ENCODE results near the gene RNASE2.
A peak's percentile ranks its signal among the peaks of the same experiment; 100 is the strongest.
"Not testable (repeated sequence)": the region's sequence is repeated elsewhere in the genome, so short reads cannot be mapped to it uniquely, and the experiment has no call there.

Gene RNASE2

GRCh38 chr14:20982646-20983369 lies 27.5 kb downstream of the RNASE2 start:
- DNase-seq (ENCODE audit: low spot score), result no peak

GRCh38 chr14:20985650-20986049 lies 30.4 kb downstream of the RNASE2 start:
- DNase-seq (ENCODE audit: low spot score), result not testable (repeated sequence)

- no peak for DNase-seq (ENCODE audit: low spot score)
Observed at GRCh38 chr14:20986811-20987210, 31.5 kb downstream of the RNASE2 start.

GRCh38 chr14:20988717-20989470 lies 33.6 kb downstream of the RNASE2 start:
- DNase-seq (ENCODE audit: low spot score), result no peak

GRCh38 chr14:20989471-20989786 lies 34.1 kb downstream of the RNASE2 start:
- DNase-seq (ENCODE audit: low spot score), result no peak

- peak; percentile 96 for DNase-seq (ENCODE audit: low spot score)
Observed at GRCh38 chr14:20989787-20990600, 34.7 kb downstream of the RNASE2 start, which contains the start of gene METTL17. METTL17 (plus strand) TSS chr14:20989980; CDS start chr14:20990003, 23 bp downstream.

GRCh38 chr14:20996521-20996920 lies 41.2 kb downstream of the RNASE2 start:
- no peak for DNase-seq (ENCODE audit: low spot score)

GRCh38 chr14:20997115-20997514 lies 41.8 kb downstream of the RNASE2 start:
- DNase-seq (ENCODE audit: low spot score), result no peak

- DNase-seq (ENCODE audit: low spot score), result no peak
Observed at GRCh38 chr14:20997564-20997963, 42.3 kb downstream of the RNASE2 start.

GRCh38 chr14:20998139-20998538 lies 42.9 kb downstream of the RNASE2 start:
- DNase-seq (ENCODE audit: low spot score), result no peak

GRCh38 chr14:20998674-20999366 lies 43.5 kb downstream of the RNASE2 start, which contains the start of gene SLC39A2:
SLC39A2 (plus strand) TSS chr14:20999293; CDS start chr14:20999447, 154 bp downstream.
- no peak for DNase-seq (ENCODE audit: low spot score)

GRCh38 chr14:20999591-20999990 lies 44.3 kb downstream of the RNASE2 start:
- no peak for DNase-seq (ENCODE audit: low spot score)

- DNase-seq (ENCODE audit: low spot score), result no peak
Observed at GRCh38 chr14:21001218-21001617, 45.9 kb downstream of the RNASE2 start.

- no peak for DNase-seq (ENCODE audit: low spot score)
Observed at GRCh38 chr14:21003788-21004346, 48.6 kb downstream of the RNASE2 start.

All from putamen (tissue), 1 donor.